Iris pigment epithelial cell (primary cell): ENCODE results near the gene TUBB1.

Experiments used
- DNase-seq: peaks from one replicate; pipeline ENCODE4 v3.0.0-alpha.2; 2011; ENCODE audit warnings: low read depth

TUBB1 gene

GRCh38 chr20:59042796-59043631 is 23.8 kb downstream of the TUBB1 start:
- peak; percentile 85 for DNase-seq

GRCh38 chr20:59043698-59044097 is 24.5 kb downstream of the TUBB1 start:
- DNase-seq: no peak

GRCh38 chr20:59044295-59044694 is 25.1 kb downstream of the TUBB1 start:
- DNase-seq: no peak

DNA sequence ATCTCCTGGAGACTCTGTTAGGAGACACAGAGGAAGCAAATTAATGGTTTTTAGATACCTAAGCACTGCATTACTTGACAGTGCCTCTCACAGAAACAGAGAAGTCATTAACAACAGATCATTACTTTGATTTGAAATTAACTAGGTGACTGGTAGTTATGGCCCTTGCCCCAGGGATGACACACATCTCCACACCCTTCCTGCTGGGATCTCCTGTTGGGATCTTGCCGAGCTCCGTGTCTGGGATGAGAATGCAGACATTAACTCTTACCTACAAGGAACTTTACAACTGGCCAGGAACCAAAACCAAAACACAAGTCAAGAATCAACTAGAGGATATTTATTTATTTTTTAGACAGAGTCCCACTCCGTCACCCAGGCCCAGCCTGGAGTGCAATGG is 25.6 kb downstream of the TUBB1 start:
- DNase-seq: no peak

GRCh38 chr20:59046862-59047261 is 27.6 kb downstream of the TUBB1 start:
- no peak for DNase-seq

GRCh38 chr20:59047938-59048680 is 28.9 kb downstream of the TUBB1 start:
- peak; percentile 50 for DNase-seq

DNA sequence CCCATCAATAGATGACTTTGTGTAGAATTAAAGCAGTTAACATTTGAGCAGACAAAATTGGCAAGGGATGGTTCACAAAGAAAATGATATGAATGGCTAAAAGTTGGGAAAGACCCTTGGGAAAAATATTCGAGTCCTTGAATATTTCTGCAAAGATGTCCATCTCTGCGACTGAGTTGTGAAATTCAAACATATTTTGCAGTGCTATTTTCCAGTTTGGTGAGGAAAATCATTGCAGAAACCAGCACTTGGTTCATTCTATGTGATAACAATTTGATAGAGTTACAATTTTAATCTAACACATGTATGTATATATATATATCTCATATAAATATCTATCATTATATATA is 29.4 kb downstream of the TUBB1 start:
- DNase-seq: no peak

GRCh38 chr20:59050437-59050836 is 31.2 kb downstream of the TUBB1 start:
- DNase-seq: no peak

DNA sequence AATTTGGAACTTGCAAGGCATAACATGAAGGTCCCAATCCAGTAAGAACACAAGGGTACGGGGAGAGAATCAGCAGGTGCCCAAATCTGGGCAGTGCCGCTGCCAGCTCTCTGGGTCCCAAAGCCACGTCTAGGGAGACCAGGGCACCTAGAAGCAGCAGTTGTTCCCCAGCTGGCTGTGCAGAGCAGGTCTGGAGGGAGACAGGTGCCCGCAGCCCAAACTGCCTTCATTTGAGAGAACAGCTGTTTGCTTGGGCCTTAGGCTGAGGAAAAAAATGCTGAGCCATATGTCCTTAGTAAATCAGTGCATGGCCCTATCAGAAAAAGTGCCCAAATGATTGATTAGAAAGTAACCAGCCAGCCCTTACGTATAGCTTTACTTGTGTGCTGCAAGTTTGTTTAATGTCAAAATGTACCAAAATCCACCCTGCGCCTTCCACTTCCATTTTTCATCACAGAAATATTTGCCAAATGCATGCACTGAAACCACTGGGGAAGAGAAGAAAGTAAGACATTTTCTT is 32.5 kb downstream of the TUBB1 start:
- DNase-seq: no peak

- peak; percentile 38 for DNase-seq
Measured at GRCh38 chr20:59055302-59055701, 36.1 kb downstream of the TUBB1 start.

GRCh38 chr20:59062081-59062480 is 42.9 kb downstream of the TUBB1 start:
- DNase-seq: no peak

DNA sequence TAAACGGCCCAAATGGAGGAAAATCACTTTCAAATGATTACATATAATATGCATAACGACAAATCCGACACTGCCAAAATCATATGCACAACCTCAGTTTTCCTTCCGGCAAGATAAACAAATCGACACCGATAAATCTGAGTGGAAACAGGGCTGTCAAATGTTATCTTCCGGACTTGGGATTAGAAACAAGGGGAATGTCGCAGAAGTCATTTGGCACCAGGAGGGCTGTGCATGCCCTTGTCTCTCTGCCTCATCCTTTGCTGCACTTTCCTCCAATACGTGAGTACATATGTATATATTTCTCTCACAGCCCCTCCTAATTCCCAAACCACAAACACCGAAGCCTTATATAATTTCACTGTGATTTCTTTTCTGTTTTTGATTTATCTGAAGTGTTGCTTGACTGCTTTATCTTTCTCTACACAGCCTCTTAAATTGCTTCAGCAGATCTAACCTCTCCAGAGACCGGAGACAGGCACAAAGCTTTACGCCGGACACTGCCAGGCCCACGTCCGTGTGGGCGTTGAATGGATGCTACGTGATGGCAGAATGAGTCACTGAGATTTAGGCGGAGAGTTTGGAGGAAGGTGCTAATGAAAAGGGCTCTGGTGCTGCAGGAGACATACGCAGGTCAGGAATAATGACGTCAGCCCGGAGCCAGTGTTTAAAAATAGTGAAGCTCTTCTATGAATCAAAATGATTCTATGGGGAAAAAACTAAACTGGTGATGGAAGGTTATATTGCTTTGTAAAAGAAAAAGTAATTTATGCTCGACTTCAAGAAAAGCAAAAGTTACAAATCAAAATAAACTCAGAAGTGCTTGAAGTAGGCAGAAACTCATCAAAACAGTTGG is 44.4 kb downstream of the TUBB1 start:
- peak; percentile 47 for DNase-seq

GRCh38 chr20:59064214-59064722 is 45.0 kb downstream of the TUBB1 start:
- DNase-seq: no peak

- DNase-seq: no peak
Measured at GRCh38 chr20:59068534-59068933, 49.3 kb downstream of the TUBB1 start.

GRCh38 chr20:59069026-59069425 is 49.8 kb downstream of the TUBB1 start:
- no peak for DNase-seq

GRCh38 chr20:59071216-59071615 is 52.0 kb downstream of the TUBB1 start:
- DNase-seq: no peak

GRCh38 chr20:59073582-59073981 is 54.4 kb downstream of the TUBB1 start:
- DNase-seq: no peak

GRCh38 chr20:59074456-59074855 is 55.2 kb downstream of the TUBB1 start:
- DNase-seq: peak; percentile 53

GRCh38 chr20:59075934-59076508 is 56.8 kb downstream of the TUBB1 start:
- DNase-seq: no peak
